HG02885 (cell line): ENCODE data around the gene GDI1.
"Not testable (repeated sequence)": the region's sequence is repeated elsewhere in the genome, so short reads cannot be mapped to it uniquely, and the experiment has no call there.

ENCODE experiments used
- ATAC-seq: cut with Tn5 transposase; IDR thresholded peaks from one replicate; pipeline ENCODE4 v1.9.1; 2021; ENCODE audit warnings: mild to moderate bottlenecking; ENCODE audit not compliant: unreplicated experiment, poor library complexity

The GDI1 gene

DNA sequence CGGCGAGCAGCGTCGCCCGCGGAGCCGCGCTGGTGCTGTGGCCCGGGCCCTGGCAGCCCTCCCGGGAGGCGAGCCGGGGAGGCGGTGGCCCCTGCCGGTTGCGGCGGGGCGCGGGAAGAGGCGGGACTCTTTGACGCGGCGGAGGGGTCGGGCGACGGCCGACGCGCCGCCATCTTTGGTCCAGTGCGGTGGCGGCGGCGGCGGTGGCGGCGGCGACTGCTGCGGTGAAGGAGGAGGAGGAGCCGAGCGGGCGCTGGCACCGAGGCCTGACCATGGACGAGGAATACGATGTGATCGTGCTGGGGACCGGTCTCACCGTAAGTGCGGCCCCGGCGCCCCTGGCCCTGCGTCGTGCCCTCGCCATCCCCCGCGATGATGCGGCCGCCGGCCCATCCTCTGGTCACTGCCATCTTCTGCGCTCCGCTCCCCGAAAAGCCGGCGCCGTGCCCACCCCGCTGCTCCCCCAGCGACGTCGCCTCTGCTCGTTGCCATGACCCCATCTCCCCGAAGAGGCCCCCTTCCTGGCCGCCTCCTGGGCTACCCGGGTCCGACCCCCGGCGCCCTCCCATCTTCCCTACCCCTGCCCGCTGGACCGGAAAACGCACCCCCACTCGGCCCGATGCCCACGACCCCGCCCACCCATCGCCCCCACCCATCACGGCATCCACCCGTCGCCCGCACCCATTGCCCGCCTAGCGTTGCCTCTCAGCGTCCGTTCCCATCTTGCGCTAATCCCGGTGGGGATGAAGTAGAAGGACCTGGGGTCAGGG is at the start of gene GDI1:
GDI1 (plus strand) TSS at position 172 of the 770 bp plus-strand sequence; CDS start at position 273, 101 bp downstream.
- peak; percentile 52 for ATAC-seq

DNA sequence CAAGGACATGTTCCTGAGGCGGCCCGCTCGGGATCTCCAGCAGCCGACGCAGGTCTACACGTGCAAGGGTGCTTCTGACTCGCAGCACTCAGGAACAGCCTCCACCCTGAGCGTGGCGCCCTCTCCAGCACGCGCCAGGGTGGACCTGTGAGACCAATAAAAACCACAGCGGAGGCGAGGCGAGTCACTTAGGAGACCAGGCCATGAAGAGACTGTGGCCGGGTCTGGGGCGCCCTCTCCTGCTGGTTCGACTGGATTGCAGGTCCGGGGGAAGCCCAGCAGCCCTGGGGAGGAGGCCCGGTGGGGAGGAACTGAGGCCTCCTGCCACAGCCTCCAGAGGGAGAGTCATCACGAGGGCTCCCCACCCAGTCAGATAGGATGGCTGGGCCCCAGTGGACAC is 48.9 kb upstream of the GDI1 start:
- ATAC-seq, result peak; percentile 30

DNA sequence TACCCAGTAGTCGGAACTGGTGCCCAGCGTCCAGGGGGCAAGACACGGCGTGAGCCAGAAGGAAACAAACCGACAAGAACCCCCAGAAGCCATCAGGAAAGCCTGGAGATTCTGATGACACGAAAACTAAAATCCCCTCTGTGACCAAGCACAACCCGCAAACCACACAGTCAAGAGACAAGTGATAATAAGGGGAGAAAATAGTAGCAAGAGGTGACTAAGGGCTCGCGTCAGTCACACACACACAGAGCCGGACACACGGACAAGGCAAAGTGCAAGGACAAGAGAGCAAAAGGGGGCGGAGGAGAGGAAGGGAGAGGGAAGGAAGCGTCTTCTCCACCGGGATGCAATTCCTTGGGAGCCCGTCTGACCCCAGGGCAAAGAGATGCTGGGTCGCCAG is 48.3 kb upstream of the GDI1 start:
- ATAC-seq, result not testable (repeated sequence)

DNA sequence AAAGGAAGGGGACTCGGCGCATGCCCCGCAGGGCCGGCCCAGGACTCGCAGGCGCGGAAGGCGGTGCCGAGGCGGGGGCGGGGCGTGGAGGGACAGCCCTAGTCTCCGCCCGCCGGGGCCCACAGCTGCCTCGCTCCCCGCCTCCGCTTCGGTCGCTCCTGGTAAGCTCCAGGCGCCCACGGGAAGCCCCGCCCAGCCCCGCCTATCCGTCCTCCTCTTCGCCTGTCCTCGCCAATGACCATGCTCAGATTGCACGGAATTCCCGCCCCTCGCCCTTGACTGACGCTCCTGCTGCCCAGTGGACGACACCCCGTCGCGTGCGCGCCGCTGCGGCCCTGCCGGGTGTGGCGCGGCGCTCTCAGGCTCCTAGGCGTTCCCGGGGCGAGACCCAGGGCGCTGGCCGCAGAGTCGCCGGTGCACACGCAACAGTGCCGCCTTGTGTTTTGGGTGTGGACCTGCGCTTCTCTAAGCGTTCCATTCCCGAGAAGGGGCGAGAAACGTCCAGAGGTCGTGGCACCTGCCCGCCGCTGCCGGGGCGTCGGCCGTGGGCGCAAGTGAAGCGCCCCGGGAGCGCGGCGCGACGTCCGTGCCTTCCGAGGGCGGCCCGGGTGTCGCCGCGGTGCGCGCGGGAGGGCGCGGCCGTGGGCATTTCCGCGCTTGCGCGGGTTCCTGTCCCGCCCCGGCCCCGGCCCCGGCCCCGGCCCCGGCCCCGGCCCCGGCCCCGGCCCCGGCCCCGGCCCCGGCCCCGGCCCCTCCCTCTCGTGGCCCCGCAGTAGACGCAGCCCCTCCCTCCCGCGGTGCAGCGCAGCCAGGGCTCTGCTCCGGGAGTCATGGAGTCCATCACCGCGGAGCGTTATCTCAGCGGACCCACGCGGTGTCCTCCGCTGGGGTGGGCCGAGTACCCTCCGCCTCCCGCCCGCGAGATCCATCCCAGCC is 46.9 kb upstream of the GDI1 start:
- ATAC-seq, result peak; percentile 71

DNA sequence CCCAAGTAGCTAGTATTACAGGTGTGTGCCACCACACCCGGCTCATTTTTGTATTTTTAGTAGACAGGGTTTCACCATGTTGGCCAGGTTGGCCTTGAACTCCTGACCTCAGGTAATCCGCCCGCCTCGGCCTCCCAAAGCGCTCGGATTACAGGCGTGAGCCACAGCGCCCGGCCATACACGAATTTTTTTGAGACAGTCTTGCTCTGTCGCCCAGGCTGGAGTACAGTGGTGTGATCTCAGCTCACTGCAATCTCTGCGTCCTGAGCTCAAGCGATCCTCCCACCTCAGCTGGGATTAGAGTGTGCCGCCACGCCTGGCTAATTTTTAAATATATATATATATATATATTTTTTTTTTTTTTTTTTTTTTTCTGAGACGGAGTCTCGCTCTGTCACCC is 40.6 kb upstream of the GDI1 start:
- not testable (repeated sequence) for ATAC-seq

DNA sequence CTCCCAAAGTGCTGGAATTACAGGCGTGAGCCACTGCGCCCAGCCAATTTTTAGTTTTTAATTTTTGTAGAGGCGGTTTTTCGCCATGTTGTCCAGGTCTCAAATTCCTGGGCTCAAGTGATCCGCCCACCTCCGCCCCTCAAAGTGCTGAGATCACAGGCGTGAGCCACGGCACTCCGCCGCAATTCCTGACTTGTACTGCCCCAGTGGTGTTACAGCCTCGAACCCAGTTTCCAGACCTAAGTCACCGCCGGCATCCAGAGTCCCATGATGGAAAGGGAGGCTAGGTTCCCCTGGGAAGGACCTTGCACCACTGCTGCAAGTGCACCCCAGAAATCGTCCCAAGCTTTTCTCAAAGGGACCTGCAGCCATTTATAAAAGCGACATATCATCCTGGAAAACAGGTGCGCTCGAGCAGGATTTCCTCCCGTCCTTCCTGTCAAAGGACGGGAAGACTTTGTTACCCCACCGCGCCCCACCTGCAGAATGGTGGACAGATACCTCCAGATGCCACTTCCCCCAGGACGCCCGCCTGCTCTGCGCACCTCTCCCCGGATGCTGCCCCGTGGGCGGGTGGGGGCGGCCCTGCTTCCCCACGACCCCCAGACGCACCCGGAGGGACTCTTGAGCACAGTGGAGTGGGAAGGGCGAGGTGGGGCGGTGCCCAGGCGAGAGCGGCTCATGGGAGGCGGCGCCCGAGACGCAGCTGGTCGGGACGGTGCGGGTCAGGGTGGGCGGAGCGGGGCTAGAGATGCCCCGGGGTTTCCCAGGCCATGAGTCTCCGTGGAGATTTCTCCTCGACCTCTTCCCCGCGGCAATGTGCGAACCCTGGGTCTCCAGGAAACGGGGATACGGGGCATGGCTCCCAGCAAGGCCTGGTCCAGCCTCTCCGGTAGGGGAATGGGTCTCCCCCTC is 39.7 kb upstream of the GDI1 start:
- peak; percentile 59 for ATAC-seq

DNA sequence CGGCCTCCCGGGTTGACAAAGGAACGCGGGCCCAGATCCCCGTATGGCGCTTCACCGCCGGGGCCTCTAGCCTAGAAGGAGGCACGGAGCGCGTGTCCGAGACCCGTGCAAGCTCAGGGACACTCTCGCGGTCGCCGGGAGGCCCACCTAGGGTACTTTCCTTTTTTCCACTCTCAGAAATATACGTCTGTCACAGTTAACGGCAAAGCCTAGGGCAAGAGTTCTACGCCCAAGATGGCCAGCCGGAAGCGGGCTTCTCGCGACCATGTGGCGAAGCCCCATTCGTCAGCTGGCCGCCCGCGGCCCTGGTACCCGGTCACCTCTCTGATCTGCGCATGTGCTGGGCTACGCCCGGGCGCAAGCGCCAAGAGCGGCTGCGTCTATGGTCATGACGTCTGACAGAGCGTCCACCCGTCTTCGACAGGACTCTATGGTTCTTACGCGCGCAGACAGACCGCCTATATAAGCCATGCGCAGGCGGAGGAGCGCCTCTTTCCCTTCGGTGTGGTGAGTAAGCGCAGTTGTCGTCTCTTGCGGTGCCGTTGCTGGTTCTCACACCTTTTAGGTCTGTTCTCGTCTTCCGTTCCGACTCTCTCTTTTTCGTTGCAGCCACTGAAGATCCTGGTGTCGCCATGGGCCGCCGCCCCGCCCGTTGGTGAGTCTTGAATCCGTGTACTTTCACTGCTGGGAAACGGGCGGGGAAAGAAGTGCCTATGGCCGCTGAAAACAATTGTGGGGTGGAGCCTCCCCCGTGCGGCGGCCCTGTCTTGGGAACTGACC is 38.9 kb upstream of the GDI1 start, which contains the start of gene RPL10:
RPL10 (plus strand) TSS at position 490 of the 780 bp plus-strand sequence; CDS start at position 633, 143 bp downstream.
- ATAC-seq, result peak; percentile 81

DNA sequence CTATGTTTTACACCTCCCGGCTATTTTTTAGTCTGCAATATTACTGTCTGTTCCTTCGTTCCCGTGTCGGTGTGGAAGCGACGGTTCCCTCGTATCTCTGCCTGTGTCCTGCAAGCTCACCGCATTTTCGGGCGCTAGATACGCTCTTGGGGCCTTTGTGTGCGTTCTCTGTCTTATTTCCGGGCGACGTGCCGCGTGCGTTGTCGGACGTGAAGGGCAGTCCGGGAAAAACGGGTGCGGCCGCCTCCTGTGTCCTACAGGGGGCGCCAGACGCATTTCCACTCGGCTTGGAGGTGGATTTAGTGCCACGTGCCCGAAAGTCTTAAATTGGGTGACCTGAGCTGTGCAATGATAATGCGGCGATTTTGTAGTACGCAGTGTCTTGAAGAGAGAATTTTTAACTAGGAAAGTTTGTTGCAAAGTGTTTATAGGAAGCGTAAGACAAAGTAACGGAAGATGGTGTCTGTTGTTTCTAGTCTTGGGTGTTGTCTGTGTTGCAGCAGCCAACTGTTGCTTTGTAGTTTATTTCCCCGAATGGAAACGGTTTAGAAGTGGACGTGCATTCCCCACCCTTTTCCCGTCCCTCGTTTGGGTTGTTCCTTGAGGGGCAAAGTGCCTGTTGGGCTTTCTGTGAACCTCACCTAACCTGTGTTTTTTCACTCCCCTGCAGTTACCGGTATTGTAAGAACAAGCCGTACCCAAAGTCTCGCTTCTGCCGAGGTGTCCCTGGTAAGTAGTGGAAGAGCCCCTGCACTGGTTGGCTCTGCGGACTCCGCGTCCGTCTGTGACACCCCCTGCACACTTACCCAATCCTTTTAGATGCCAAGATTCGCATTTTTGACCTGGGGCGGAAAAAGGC is 38.1 kb upstream of the GDI1 start:
- no peak for ATAC-seq

DNA sequence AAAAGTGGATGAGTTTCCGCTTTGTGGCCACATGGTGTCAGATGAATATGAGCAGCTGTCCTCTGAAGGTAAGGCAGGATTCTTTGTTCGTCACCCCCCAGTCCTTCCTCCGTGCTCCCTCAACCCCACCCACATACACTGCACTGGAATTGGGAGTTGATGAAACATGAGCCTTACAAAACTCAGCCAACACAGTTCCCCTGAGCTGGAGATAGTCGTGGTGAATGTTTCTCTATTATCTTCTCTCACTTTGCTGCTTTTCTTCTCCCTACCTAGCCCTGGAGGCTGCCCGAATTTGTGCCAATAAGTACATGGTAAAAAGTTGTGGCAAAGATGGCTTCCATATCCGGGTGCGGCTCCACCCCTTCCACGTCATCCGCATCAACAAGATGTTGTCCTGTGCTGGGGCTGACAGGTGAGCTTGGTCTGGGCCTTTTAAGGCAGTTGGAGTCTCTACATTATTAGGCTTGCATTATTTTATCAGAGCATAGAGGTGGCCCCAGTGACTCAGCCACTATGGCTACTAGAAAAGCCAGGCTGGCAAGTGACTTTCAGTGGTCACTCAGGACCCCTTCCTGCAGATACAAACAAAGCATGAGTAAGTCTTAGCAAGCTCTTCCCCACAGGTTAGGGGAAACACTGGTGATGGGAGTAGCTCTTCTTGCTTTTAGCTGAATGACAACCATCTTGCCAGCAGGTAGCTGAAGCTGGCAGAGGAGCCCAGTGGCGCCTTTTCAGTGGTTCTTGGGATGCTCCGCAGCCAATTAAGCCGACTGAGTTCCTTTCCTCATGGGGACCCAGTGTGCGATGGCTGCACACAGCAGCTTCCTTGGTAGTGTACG is 37.2 kb upstream of the GDI1 start:
- ATAC-seq, result no peak

DNA sequence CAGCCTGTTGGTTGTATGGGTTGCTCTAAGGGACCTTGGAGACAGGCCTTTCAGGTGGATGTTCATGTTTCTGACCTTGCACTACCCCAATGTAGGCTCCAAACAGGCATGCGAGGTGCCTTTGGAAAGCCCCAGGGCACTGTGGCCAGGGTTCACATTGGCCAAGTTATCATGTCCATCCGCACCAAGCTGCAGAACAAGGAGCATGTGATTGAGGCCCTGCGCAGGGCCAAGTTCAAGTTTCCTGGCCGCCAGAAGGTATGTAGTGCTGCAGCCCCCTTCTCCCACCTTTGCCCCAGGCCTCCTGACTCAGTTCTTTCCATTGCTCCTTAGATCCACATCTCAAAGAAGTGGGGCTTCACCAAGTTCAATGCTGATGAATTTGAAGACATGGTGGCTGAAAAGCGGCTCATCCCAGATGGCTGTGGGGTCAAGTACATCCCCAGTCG is 36.6 kb upstream of the GDI1 start:
- not testable (repeated sequence) for ATAC-seq

DNA sequence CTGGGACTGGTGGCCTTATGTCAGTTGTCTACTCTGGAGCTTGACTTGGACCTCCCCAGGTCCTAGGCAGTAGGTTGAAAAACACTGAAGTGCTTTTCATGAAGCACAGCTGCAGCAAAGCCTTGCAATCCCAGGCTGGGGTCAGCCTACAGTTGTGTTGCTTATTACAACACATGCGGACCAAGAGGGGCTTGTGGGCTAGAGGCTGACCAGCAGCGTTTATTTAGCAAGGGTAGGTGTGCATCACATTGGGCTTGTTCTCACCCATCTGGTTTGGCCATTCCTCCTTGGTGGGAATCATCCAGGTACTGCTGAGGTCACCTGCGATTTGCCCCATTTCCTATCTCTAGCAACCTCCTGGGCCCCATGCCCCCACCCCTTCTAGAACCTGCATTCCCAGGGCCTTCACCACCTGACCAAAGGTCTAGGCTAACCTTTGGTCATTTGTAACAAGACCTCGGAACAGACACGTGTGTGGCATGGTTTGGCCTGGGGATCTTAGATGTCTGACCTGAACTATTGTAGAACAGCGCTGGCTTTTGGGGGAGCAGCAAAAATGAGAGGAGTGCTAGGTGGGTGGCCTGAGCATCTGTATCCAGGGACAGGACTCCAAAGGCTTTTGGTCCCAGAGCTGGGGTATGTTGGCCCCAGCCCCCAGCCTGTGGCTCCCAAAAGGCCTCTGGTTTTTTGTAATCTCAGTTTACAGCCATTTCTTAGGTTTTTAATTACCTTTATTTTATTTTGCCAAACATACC is 35.7 kb upstream of the GDI1 start:
- no peak for ATAC-seq

DNA sequence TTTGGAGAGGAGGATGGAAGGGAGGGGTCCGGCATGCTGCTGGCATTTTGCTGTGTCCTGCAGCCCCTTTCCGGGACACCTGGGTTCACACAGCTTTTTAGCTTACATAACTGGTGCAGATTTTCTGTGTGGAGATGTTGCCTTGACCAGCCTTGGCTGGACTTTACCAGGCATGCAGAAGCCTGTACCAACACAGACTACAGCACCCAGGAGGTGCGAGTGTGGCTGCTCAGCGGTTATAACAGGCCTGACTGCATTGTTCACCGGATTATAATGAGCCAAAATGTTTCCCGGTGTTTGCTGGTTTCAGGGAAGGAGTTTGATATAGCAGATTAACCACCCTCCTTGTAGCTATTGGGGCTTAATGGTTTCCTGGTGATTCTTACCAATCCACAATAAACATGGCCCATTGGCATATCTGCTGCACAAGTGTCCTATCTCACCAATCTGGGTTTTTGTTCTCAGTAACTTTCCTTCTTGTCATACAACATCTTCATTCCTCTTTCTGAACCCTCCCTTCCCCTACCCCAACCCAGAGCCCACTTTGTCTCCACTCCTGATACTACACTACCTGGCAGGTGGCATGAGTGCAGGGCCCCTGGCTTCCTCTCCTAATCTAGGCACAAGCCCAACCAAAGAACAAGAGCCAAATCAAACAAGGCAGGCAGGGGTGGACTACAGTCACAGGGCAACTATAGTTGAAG is 34.9 kb upstream of the GDI1 start:
- no peak for ATAC-seq

DNA sequence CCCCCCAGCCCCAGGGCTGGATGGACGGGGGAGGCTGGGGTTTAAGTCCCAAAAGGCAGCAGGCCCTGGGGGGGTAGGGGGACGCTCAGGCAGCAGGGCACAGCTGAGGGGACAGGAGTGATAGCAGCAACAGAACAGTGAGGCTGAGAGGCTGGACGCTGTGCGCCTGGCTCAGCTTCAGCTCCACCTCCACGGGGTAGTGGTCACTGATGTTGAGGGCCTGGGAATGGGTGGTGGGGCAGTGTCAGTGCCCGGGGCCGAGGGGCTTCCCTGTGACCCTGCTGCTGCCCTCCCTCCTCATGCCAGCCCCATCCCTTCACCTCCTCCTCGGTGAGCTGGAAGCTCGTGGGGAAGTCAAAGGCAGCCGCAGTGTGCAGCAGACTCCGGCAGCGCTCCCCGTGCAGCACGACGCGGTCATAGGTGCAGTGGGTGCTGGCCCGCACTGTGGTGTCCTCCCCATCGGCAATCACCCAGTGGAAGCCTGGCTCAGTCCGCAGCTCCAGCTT is 34.3 kb upstream of the GDI1 start:
- ATAC-seq, result no peak

DNA sequence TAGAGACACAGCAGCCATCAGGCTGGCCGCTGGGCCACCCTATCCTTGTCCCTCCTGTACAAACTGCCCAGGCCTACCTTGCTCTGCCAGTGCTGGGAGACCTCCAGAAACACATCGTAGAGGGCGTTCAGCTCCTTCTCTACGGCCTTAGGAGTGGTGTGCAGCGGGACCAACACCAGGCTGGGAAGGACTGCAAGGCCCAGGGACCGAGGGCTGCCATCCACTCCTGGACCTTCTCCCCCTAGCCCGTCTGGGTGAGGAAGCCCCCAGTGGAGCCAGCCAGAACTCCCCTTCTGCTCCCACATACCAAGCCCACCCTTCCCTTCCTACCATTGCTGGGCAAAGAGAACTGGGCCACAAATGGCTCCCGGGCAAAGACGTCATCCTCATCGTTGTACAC is 33.8 kb upstream of the GDI1 start:
- no peak for ATAC-seq

DNA sequence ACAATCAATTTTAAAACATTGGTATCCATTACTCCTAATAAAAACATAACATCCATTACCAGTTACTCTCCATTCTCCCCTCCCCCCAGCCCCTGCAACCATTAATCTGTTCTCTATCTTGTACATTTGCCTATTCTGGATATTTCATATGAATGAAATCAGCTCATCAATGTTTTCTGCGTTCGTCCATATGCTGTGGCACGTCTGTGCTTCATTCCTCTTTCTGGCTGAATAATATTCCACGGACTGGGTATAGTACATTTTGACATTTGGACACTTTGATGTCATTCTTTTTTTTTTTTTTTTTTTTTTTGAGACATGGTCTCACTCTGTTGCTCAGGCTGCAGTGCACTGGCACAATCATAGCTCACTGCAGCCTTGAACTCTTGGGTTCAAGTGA is 33.1 kb upstream of the GDI1 start:
- no peak for ATAC-seq

DNA sequence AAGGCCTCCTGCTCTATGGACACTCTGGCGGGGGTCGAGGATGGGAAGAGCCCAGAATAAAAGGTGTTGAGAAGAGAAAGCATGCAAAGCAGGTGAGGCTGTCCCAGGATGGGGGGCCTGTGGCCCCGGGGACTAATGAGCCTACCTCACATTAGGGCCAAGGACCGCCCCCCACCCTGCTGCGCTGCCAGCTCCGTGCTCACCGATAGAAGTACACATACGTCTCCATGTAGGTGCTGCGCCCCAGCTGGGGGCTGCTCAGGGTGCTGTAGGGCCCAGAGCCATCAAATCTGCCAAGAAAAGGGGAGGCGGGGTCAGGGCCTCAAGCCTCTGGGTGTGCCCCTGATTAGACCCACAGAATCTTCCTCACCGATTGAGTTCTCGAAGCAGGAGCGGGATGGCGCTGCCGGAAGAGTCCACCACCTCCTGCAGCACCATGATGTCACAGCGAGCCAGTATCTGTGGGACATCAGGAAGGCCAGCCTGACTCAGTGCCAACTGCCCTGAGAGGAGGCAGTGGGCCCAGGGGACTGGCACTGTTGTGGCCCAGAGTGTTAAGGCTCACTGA is 32.2 kb upstream of the GDI1 start:
- ATAC-seq, result no peak
